Heart right ventricle (tissue), 16 donors: ENCODE data around the gene ABLIM1. TPM values are rescaled to one million over a fixed set of nuclear protein-coding genes. Genes with fewer than 3 reads are reported as not detected.

Experiments
- ATAC-seq, 8 donors: fragments of 200-7000 bp; cut with Tn5 transposase; one replicate each; pipeline ENCODE4 v1.9.1; 2020; ENCODE audit warnings: mild to moderate bottlenecking in 8 of 8, moderate library complexity in 8 of 8, moderate number of reproducible peaks in 1 of 8
- DNase-seq, 2 donors: peaks; one replicate each; pipeline ENCODE4 v3.0.0-alpha.2; 2020
- H3K27ac ChIP-seq, 10 donors: fragments of 200-600 bp; sonication (generic) in 2 of 10; one replicate each; pipeline versions ENCODE4 v1.5.0 to v1.8.0; 2020 to 2022; ENCODE audit warnings: mild to moderate bottlenecking in 3 of 10
- H3K27me3 ChIP-seq, 7 donors: fragments of 200-600 bp; one replicate each; pipeline ENCODE4 v1.8.0; 2021 to 2022; ENCODE audit warnings: mild to moderate bottlenecking in 2 of 7
- H3K36me3 ChIP-seq, 9 donors: fragments of 200-600 bp; sonication (generic) in 1 of 9; one replicate each; pipeline versions ENCODE4 v1.5.0 to v1.8.0; 2020 to 2022; ENCODE audit warnings: mild to moderate bottlenecking in 2 of 9
- H3K4me1 ChIP-seq, 9 donors: fragments of 200-600 bp; sonication (generic) in 1 of 9; one replicate each; pipeline versions ENCODE4 v1.5.0 to v1.8.0; 2020 to 2022; ENCODE audit warnings: mild to moderate bottlenecking in 4 of 9
- H3K4me3 ChIP-seq, 10 donors: fragments of 200-600 bp; sonication (generic) in 2 of 10; one replicate each; pipeline versions ENCODE4 v1.5.0 to v1.8.0; 2020 to 2022; ENCODE audit warnings: mild to moderate bottlenecking in 7 of 10, moderate library complexity in 2 of 10
- H3K9me3 ChIP-seq, 11 donors: fragments of 200-600 bp in 10 of 11; sonication (generic) in 2 of 11; one replicate each; pipeline versions ENCODE4 v1.5.0 to v1.8.0; 2013 to 2022; ENCODE audit warnings: mild to moderate bottlenecking in 2 of 11, control low read depth in 1 of 11, moderate library complexity in 1 of 11
- CTCF ChIP-seq, 9 donors: fragments of 200-600 bp; sonication (generic) in 2 of 9; IDR thresholded peaks; one replicate each; pipeline versions ENCODE4 v1.5.0 to v1.8.0; 2021 to 2022; ENCODE audit warnings: antibody characterized with exemption in 9 of 9, mild to moderate bottlenecking in 5 of 9, moderate library complexity in 1 of 9
- WGBS, 2 donors: extraction: QIAGEN DNeasy Blood & Tissue Kit; methylation state at CpG; one replicate each; pipeline ENCODE4 v1.1.7; 2013; ENCODE audit warnings: inconsistent platforms in 1 of 2; 5-methylcytosine and 5-hydroxymethylcytosine counted together
- intact Hi-C, 10 donors: fragments of 100-400 bp; cut with DNase I; formaldehyde crosslinking; loops; one replicate each; pipeline versions ENCODE4 v1.11.1 to v1.14.2; 2022
- polyA plus RNA-seq, 2 donors: library from polyadenylated mRNA; stranded (reverse); fragments of 200-250 nt; gene quantifications; one replicate each; pipeline ENCODE4 v1.2.3, GENCODE V29; 2013
- total RNA-seq, 10 donors: library from RNA; stranded (reverse); fragmentation: NEBNext Ultra II Directional in 3 of 10; extraction: Animal tissue kit (Norgen Biotek cat#: 25700) in 3 of 10; gene quantifications; one replicate each; pipeline versions ENCODE4 v1.2.1 to v1.2.4, GENCODE V29; 2021 to 2023
- donor health status: Arrhythmogenic right ventricular cardiomyopathy.
- donor health status: ischemic (EF 13 %, LVEDD 7.1; RV severe dilation, severe dysfunction).
- donor health status: healthy with polysubstance abuse.
- donor health status: DM: no; HTN: yes; CAD: no.
- donor health status: DM: no; HTN: no; CAD: no.
- donor health status: ischemic (EF 25% LVEDD 6.9; RV normal size, moderate dysfunction).
- donor health status: ischemic (EF 25% LVEDD 5.7; RV mildly dilated, moderate dysfunction).
- donor health status: healthy.
- donor health status: DM: yes; HTN: yes; CAD: no.
- donor health status: Ischemic cardiomyopathy.
- donor health status: ischemic (EF 35%, LVEDD 5.7; RV mildly dilated, moderate dysfunction).
- donor health status: nonischemic (EF 11% LVEDD 7.7; RV severe dilation, severe dysfunction).
- donor health status: DM: yes; HTN: yes; CAD: no.
- donor health status: PGD.
- donor health status: ischemic (EF 29% LVEDD 5.4; RV normal size, mild dysfunction).
- donor health status: nonischemic (EF 23%, LVEDD 6.1; RV moderate dilation, normal function).

The ABLIM1 gene
- total and polyA plus RNA-seq, 12 donors = 119 to 816 (median 600) TPM

- no peaks in the 10 kb centered on the region for H3K27me3 ChIP-seq
- H3K4me3 ChIP-seq = no peak overlapping the region
- H3K27ac ChIP-seq = peak overlapping the region; percentile 4 to 92 (median 73)
- no peaks in the 10 kb centered on the region for H3K9me3 ChIP-seq
- no peak for TF ChIP-seq CTCF (IDR thresholded peaks at IDR 0.05)
- intact Hi-C loops = no loop called here
- ATAC-seq = peak in 3 of 8 donors; percentile 22 to 43 (median 37)
- no peaks in the 10 kb centered on the region for H3K36me3 ChIP-seq
- peaks cover 31 to 100% (median 87%) of the 10 kb centered on the region in 9 donors for H3K4me1 ChIP-seq
- WGBS, 2 donors = 49 to 57% methylated on average over 7 of the region's 7 CpGs
- DNase-seq = no peak
Measured at GRCh38 chr10:114649217-114649903, 8.7 kb downstream of the ABLIM1 start.

DNA sequence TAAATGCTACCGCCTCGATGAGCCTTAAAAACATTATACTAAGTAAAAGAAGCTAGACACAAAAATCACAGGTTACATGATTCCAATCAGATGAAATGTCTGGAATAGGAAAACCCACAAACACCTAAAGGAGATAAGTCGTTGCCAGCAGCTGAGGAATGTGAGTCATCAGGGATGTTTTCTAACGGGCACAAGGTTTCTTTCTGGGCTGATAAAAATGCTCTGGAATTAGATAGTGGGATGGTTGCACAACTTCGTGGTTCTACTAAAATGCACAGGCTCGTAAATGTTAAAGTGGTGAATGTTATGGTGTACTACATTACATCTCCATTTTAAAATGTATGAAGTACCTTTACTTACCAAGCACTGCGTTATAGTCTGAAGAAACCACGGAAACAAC is 9.7 kb downstream of the ABLIM1 start:
- intact Hi-C loops = no loop called here
- WGBS, 2 donors = 46 to 47% methylated on average over 8 of the region's 8 CpGs
- Histone ChIP-seq H3K9me3 (no peaks in the 10 kb centered on the region), H3K27ac (peak overlapping the region; percentile 4 to 92 (median 73)), H3K27me3 (no peaks in the 10 kb centered on the region), H3K36me3 (no peaks in the 10 kb centered on the region), H3K4me1 (peaks cover 30 to 96% (median 78%) of the 10 kb centered on the region in 9 donors), H3K4me3 (no peak overlapping the region)
- DNase-seq (no peak), ATAC-seq (no peak)
- TF ChIP-seq CTCF (IDR thresholded peaks at IDR 0.05) = no peak

DNA sequence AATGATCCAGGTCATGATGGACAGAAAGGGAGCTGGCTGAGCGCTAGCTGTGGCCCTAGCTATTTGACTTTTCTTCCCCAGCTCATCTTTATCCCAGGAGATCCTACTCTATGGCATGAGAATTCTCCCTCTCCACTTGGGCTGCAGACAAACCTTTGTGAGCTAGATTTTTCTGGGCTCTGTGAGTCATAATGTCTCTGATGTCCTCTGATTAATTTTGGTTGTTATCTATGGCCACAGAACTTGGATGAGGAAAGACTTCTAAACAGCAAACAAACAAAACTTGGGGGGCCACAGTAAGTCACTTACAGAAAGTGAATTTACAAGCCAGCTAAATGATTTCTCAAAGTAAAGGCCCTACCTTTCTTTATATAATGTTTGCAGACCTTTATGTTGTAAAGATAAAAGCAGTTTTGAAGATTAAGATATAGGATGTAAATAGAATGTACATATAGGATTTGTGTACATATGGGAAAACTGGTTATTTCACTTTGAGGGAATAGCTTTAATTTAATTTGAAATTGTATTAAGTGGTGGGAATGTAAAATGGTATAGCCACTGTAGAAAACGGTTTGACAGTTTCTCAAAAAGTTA is 10.4 kb downstream of the ABLIM1 start:
- no peaks in the 10 kb centered on the region for H3K27me3 ChIP-seq
- intact Hi-C loops = no loop called here
- H3K4me1 ChIP-seq = peaks cover 24 to 96% (median 78%) of the 10 kb centered on the region in 9 donors
- WGBS, 2 donors = 59 to 79% methylated on average over 2 of the region's 2 CpGs
- DNase-seq (no peak), ATAC-seq (no peak)
- no peaks in the 10 kb centered on the region for H3K36me3 ChIP-seq
- H3K4me3 ChIP-seq = no peak overlapping the region
- no peaks in the 10 kb centered on the region for H3K9me3 ChIP-seq
- TF ChIP-seq CTCF (IDR thresholded peaks at IDR 0.05) = no peak
- H3K27ac ChIP-seq = peak overlapping the region; percentile 4 to 92 (median 73)

- Histone ChIP-seq H3K27me3 (no peaks in the 10 kb centered on the region), H3K9me3 (no peaks in the 10 kb centered on the region), H3K27ac (peak overlapping the region in 5 of 10 donors; percentile 75 to 92 (median 85)), H3K4me1 (peaks cover 17 to 95% (median 70%) of the 10 kb centered on the region in 9 donors), H3K4me3 (no peak overlapping the region), H3K36me3 (peaks cover 0 to 4% (median 0%) of the 10 kb centered on the region in 9 donors)
- 55 to 56% methylated on average over 5 of the region's 5 CpGs for WGBS, 2 donors
- TF ChIP-seq CTCF (IDR thresholded peaks at IDR 0.05) = no peak
- ATAC-seq (no peak), DNase-seq (no peak)
- intact Hi-C loops = no loop called here
Measured at GRCh38 chr10:114646426-114646825, 11.6 kb downstream of the ABLIM1 start.
